GM18867 (cell line): ENCODE measurements around the gene ARID5B.

ENCODE experiments used
- ATAC-seq: cut with Tn5 transposase; IDR thresholded peaks from one replicate; pipeline ENCODE4 v1.9.1; 2021; ENCODE audit warnings: mild to moderate bottlenecking, moderate library complexity; ENCODE audit not compliant: unreplicated experiment

Gene ARID5B

GRCh38 chr10:61882621-61883370 is 18.7 kb upstream of the ARID5B start:
- peak; percentile 9 for ATAC-seq

- peak; percentile 54 for ATAC-seq
These were observed 18.0 kb upstream of the ARID5B start for GRCh38 chr10:61883371-61884025.

GRCh38 chr10:61887772-61888171 is 13.7 kb upstream of the ARID5B start:
- no peak for ATAC-seq

- no peak for ATAC-seq
These were observed 12.8 kb upstream of the ARID5B start for GRCh38 chr10:61888744-61889143.

GRCh38 chr10:61890430-61890829 is 11.1 kb upstream of the ARID5B start:
- no peak for ATAC-seq

GRCh38 chr10:61890881-61891409 is 10.6 kb upstream of the ARID5B start:
- ATAC-seq, result no peak

- no peak for ATAC-seq
These were observed 9.5 kb upstream of the ARID5B start for GRCh38 chr10:61891906-61892585.

GRCh38 chr10:61892961-61893360 is 8.5 kb upstream of the ARID5B start:
- ATAC-seq, result no peak

- no peak for ATAC-seq
These were observed 7.4 kb upstream of the ARID5B start for GRCh38 chr10:61894133-61894532.

GRCh38 chr10:61895898-61896600 is 5.5 kb upstream of the ARID5B start:
- no peak for ATAC-seq

GRCh38 chr10:61896854-61897661 is 4.4 kb upstream of the ARID5B start:
- peak; percentile 66 for ATAC-seq

- no peak for ATAC-seq
These were observed 3.6 kb upstream of the ARID5B start for GRCh38 chr10:61897671-61898434.

- no peak for ATAC-seq
These were observed 3.1 kb upstream of the ARID5B start for GRCh38 chr10:61898435-61898778.

GRCh38 chr10:61899069-61899531 is 2.4 kb upstream of the ARID5B start:
- no peak for ATAC-seq

GRCh38 chr10:61899663-61899996 is 1.9 kb upstream of the ARID5B start:
- ATAC-seq, result no peak

GRCh38 chr10:61899997-61900828 is 1.3 kb upstream of the ARID5B start:
- ATAC-seq, result peak; percentile 40

GRCh38 chr10:61901829-61902444 is 438 bp downstream of the ARID5B start:
- ATAC-seq, result no peak
